Astrocyte (in vitro differentiated cells and primary cell): ENCODE data around the gene PAX5.

ENCODE experiments used
- EZH2 ChIP-seq: IDR thresholded peaks from 2 replicates; pipeline ENCODE4 v1.6.1; 2012; ENCODE audit warnings: mild to moderate bottlenecking, low read length, inconsistent platforms; ENCODE audit not compliant: insufficient read depth
- TF ChIP-seq, protein P1 (sequence below): IDR thresholded peaks from 2 replicates; pipeline ENCODE4 v1.5.1; 2011; ENCODE audit warnings: low read depth, mild to moderate bottlenecking, inconsistent platforms, low read length, moderate library complexity; ENCODE audit not compliant: insufficient read depth

- TF ChIP-seq, protein P1, sequence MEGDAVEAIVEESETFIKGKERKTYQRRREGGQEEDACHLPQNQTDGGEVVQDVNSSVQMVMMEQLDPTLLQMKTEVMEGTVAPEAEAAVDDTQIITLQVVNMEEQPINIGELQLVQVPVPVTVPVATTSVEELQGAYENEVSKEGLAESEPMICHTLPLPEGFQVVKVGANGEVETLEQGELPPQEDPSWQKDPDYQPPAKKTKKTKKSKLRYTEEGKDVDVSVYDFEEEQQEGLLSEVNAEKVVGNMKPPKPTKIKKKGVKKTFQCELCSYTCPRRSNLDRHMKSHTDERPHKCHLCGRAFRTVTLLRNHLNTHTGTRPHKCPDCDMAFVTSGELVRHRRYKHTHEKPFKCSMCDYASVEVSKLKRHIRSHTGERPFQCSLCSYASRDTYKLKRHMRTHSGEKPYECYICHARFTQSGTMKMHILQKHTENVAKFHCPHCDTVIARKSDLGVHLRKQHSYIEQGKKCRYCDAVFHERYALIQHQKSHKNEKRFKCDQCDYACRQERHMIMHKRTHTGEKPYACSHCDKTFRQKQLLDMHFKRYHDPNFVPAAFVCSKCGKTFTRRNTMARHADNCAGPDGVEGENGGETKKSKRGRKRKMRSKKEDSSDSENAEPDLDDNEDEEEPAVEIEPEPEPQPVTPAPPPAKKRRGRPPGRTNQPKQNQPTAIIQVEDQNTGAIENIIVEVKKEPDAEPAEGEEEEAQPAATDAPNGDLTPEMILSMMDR, result no peak
- TF ChIP-seq EZH2, result no peak
Observed at GRCh38 chr9:36871606-36872005, 162.5 kb downstream of the PAX5 start.
